ENCODE results near the gene PDE1C.

DNA sequence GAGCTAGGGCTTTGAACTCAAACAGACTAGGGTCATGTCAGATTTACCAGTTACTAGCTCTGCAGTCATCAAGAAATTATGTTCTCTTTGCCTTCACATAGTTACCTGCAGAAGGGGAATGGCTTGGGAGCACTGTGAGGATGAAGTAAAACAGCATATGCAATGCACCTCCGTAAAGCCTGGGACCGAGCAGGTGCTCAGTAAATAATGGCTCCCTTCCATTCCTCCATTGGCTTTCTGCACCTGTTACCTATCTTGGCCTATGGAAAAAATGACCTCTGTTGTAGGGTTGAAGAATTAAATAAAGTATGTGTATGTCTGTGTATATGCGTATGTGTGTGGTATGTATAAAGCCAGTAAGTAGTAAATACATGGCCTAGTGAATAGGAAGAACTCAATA, 78.8 kb downstream of the PDE1C start:
- no peak for TF ChIP-seq POLR2A (IDR thresholded peaks at IDR 0.05)
- TF ChIP-seq, protein P1, sequence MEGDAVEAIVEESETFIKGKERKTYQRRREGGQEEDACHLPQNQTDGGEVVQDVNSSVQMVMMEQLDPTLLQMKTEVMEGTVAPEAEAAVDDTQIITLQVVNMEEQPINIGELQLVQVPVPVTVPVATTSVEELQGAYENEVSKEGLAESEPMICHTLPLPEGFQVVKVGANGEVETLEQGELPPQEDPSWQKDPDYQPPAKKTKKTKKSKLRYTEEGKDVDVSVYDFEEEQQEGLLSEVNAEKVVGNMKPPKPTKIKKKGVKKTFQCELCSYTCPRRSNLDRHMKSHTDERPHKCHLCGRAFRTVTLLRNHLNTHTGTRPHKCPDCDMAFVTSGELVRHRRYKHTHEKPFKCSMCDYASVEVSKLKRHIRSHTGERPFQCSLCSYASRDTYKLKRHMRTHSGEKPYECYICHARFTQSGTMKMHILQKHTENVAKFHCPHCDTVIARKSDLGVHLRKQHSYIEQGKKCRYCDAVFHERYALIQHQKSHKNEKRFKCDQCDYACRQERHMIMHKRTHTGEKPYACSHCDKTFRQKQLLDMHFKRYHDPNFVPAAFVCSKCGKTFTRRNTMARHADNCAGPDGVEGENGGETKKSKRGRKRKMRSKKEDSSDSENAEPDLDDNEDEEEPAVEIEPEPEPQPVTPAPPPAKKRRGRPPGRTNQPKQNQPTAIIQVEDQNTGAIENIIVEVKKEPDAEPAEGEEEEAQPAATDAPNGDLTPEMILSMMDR (IDR thresholded peaks at IDR 0.05): no peak
- no peak for TF ChIP-seq EP300 (IDR thresholded peaks at IDR 0.05)

Measured in ovary (tissue), 3 donors.